Measurements from ENCODE around the gene APBA2. TPM values are rescaled to one million over a fixed set of nuclear protein-coding genes. Genes with fewer than 3 reads are reported as not detected.

The APBA2 gene
- total and polyA plus RNA-seq, 2 of the 4 experiments (the other 2 are of a cell fraction): 21.7 to 33.0 TPM

DNA sequence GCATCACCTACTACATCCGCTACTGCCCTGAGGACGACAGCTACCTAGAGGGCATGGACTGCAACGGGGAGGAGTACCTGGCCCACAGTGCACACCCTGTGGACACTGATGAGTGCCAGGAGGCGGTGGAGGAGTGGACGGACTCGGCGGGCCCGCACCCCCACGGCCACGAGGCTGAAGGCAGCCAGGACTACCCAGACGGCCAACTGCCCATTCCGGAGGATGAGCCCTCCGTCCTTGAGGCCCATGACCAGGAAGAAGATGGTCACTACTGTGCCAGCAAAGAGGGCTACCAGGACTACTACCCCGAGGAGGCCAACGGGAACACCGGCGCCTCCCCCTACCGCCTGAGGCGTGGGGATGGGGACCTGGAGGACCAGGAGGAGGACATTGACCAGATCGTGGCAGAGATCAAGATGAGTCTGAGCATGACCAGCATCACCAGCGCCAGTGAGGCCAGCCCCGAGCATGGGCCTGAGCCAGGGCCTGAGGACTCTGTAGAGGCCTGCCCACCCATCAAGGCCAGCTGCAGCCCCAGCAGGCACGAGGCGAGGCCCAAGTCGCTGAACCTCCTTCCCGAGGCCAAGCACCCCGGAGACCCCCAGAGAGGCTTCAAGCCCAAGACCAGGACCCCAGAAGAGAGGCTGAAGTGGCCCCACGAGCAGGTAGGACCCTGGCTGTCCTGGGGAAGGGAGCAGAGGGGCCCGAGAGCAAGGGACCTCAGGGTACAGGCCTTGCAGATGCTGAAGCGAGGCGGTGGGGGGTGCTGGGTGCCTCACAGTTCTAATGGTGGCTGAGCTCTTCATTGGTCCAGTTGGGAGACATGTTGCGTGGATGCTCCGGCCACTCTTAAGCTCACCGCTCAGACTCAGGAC lies 168.6 kb downstream of the APBA2 start:
- Histone ChIP-seq H2BK20ac (ENCODE audit: low read depth, low read length) (no peak overlapping the region), H3K9ac (ENCODE audit: low read depth, low read length) (no peak overlapping the region), H4K8ac (ENCODE audit: low read depth in 2 of 2, low read length in 2 of 2) (no peak overlapping the region), H3K4me1 (ENCODE audit: control insufficient read depth, insufficient read depth, low read length) (no peaks in the 10 kb centered on the region), H3K27ac (ENCODE audit: insufficient read depth, low read length) (no peak overlapping the region), H3K4me3 (ENCODE audit: insufficient read depth, low read depth, low read length) (no peak overlapping the region), H3K18ac (ENCODE audit: low read depth, low read length) (no peak overlapping the region), H2AK5ac (ENCODE audit: low read depth, low read length) (no peak overlapping the region), H4K91ac (ENCODE audit: insufficient read depth, low read depth, low read length) (no peak overlapping the region), H4K5ac (ENCODE audit: low read depth, low read length) (no peak overlapping the region), H4K20me1 (ENCODE audit: insufficient read depth, low read length) (peaks cover 3% of the 10 kb centered on the region; the same call in 1 of the 2 replicates), H2AFZ (replicated peaks; ENCODE audit: low read length, poor library complexity) (peak overlapping the region; percentile 6), H3K14ac (replicated peaks; ENCODE audit: low read depth, low read length) (no peak overlapping the region), H2AK9ac (replicated peaks; ENCODE audit: low read depth, low read length, poor library complexity) (no peak overlapping the region), H3K4me2 (ENCODE audit: low read depth, low read length) (no peak overlapping the region), H3K27me3 (ENCODE audit: control insufficient read depth, insufficient read depth, low read length) (no peaks in the 10 kb centered on the region), H3K9me1 (ENCODE audit: insufficient read depth, low read length) (peaks cover 5% of the 10 kb centered on the region), H3K79me1 (ENCODE audit: low read depth in 1 of 2, low read length in 2 of 2) (peaks cover 4 to 18% of the 10 kb centered on the region in 2 experiments; a peak in 3 of 4 replicates), H2BK5ac (ENCODE audit: low read depth, low read length, poor library complexity, severe bottlenecking) (no peak overlapping the region), H3K9me3 (ENCODE audit: control insufficient read depth, insufficient read depth, low read length) (peaks cover 2% of the 10 kb centered on the region; the same call in 1 of the 2 replicates), H3K23ac (ENCODE audit: low read depth, low read length) (no peak overlapping the region), H2BK120ac (ENCODE audit: low read depth, low read length) (no peak overlapping the region), H3K4ac (ENCODE audit: low read depth, low read length) (no peak overlapping the region), H3K36me3 (ENCODE audit: control insufficient read depth, insufficient read depth, low read length) (no peaks in the 10 kb centered on the region), H3K56ac (ENCODE audit: extremely low read depth, insufficient read depth, low read length) (no peak overlapping the region), H2BK15ac (ENCODE audit: low read depth, low read length) (no peak overlapping the region)
- DNase-seq (no peak), ATAC-seq (ENCODE audit: low read depth) (no peak)
- BruUV-seq (replicated peaks): no TSS peak
- TF ChIP-seq SMC3 (IDR thresholded peaks at IDR 0.05; ENCODE audit: low read depth, low read length) (no peak), MAFK (IDR thresholded peaks at IDR 0.05; ENCODE audit: low read depth, low read length) (no peak), MAZ (IDR thresholded peaks at IDR 0.05; ENCODE audit: borderline replicate concordance, low read depth, low read length) (no peak), NFE2L2 (IDR thresholded peaks at IDR 0.05; ENCODE audit: low read depth, low read length) (no peak), MXI1 (IDR thresholded peaks at IDR 0.05; ENCODE audit: borderline replicate concordance, low read depth, low read length) (no peak), RFX5 (IDR thresholded peaks at IDR 0.05; ENCODE audit: low read depth, low read length) (no peak), FOS (IDR thresholded peaks at IDR 0.05; ENCODE audit: low read depth, low read length) (no peak), RCOR1 (IDR thresholded peaks at IDR 0.05; ENCODE audit: insufficient replicate concordance, low read length) (no peak), CHD1 (IDR thresholded peaks at IDR 0.05; ENCODE audit: low read depth, low read length) (no peak), BHLHE40 (IDR thresholded peaks at IDR 0.05; ENCODE audit: low read depth, low read length) (no peak), POLR2A (IDR thresholded peaks at IDR 0.05; ENCODE audit: low read depth, low read length) (no peak), USF2 (IDR thresholded peaks at IDR 0.05; ENCODE audit: low read depth, low read length) (no peak), CEBPB (IDR thresholded peaks at IDR 0.05; ENCODE audit: low read depth, low read length) (no peak)
- TF ChIP-seq, protein P1, sequence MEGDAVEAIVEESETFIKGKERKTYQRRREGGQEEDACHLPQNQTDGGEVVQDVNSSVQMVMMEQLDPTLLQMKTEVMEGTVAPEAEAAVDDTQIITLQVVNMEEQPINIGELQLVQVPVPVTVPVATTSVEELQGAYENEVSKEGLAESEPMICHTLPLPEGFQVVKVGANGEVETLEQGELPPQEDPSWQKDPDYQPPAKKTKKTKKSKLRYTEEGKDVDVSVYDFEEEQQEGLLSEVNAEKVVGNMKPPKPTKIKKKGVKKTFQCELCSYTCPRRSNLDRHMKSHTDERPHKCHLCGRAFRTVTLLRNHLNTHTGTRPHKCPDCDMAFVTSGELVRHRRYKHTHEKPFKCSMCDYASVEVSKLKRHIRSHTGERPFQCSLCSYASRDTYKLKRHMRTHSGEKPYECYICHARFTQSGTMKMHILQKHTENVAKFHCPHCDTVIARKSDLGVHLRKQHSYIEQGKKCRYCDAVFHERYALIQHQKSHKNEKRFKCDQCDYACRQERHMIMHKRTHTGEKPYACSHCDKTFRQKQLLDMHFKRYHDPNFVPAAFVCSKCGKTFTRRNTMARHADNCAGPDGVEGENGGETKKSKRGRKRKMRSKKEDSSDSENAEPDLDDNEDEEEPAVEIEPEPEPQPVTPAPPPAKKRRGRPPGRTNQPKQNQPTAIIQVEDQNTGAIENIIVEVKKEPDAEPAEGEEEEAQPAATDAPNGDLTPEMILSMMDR (conservative IDR thresholded peaks at IDR 0.05; ENCODE audit: low read depth, low read length): no peak
- TF ChIP-seq, protein P2, sequence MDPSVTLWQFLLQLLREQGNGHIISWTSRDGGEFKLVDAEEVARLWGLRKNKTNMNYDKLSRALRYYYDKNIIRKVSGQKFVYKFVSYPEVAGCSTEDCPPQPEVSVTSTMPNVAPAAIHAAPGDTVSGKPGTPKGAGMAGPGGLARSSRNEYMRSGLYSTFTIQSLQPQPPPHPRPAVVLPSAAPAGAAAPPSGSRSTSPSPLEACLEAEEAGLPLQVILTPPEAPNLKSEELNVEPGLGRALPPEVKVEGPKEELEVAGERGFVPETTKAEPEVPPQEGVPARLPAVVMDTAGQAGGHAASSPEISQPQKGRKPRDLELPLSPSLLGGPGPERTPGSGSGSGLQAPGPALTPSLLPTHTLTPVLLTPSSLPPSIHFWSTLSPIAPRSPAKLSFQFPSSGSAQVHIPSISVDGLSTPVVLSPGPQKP (IDR thresholded peaks at IDR 0.05; ENCODE audit: borderline replicate concordance, low read depth, low read length): no peak
- ChIA-PET POLR2A (ENCODE audit: unreplicated experiment) (no interaction called here), CTCF (no interaction called here)
- dilution Hi-C loops (cut with HindIII; ENCODE audit: low sequenced_read_pairs, unreplicated experiment) (no loop called here), in situ Hi-C loops (cut with MboI; ENCODE audit: low sequenced_read_pairs) (no loop called here), intact Hi-C loops (cut with micrococcal nuclease) (no loop called here)
- 94% methylated on average over 11 of the region's 34 CpGs; no CpG with 5 or more reads in 1 of the 2 experiments for WGBS, 2 experiments (ENCODE audit: extremely low coverage in 2 of 2, insufficient read length in 1 of 2)
